NT2/D1 (cell line): ENCODE data around the gene TLN1.

Source experiments
- DNase-seq: peaks from one replicate; pipeline ENCODE4 v3.0.0-alpha.2; 2011; ENCODE audit warnings: low read depth, low spot score
- H3K27me3 ChIP-seq: 2 replicates; pipeline ENCODE4 v1.6.0; 2011; ENCODE audit warnings: mild to moderate bottlenecking; ENCODE audit not compliant: insufficient read length, insufficient read depth
- H3K36me3 ChIP-seq: 2 replicates; pipeline ENCODE4 v1.6.1; 2011; ENCODE audit warnings: mild to moderate bottlenecking, low read length, mixed read lengths; ENCODE audit not compliant: insufficient read depth, insufficient read length
- H3K4me1 ChIP-seq: 2 replicates; pipeline ENCODE4 v1.5.1; 2011; ENCODE audit not compliant: insufficient read depth, insufficient read length
- H3K4me3 ChIP-seq: 2 replicates; pipeline ENCODE4 v1.5.1; 2011; ENCODE audit warnings: low read depth; ENCODE audit not compliant: insufficient read length
- H3K9ac ChIP-seq: 2 replicates; pipeline ENCODE4 v1.6.0; 2011; ENCODE audit warnings: low read depth; ENCODE audit not compliant: insufficient read length
- H3K9me3 ChIP-seq: 2 replicates; pipeline ENCODE4 v1.5.1; 2011; ENCODE audit warnings: mild to moderate bottlenecking, low read length; ENCODE audit not compliant: insufficient read depth
- SUZ12 ChIP-seq: IDR thresholded peaks from 2 replicates; pipeline ENCODE4 v1.6.1; 2011; ENCODE audit not compliant: insufficient read length, insufficient read depth; ENCODE audit errors: extremely low read depth
- YY1 ChIP-seq: IDR thresholded peaks from 2 replicates; pipeline ENCODE4 v1.6.1; 2011; ENCODE audit not compliant: insufficient read length, insufficient read depth
- ZNF274 ChIP-seq: IDR thresholded peaks from 2 replicates; pipeline ENCODE4 v1.6.1; 2011; ENCODE audit warnings: mild to moderate bottlenecking, low read depth, low read length

TLN1 gene

DNA sequence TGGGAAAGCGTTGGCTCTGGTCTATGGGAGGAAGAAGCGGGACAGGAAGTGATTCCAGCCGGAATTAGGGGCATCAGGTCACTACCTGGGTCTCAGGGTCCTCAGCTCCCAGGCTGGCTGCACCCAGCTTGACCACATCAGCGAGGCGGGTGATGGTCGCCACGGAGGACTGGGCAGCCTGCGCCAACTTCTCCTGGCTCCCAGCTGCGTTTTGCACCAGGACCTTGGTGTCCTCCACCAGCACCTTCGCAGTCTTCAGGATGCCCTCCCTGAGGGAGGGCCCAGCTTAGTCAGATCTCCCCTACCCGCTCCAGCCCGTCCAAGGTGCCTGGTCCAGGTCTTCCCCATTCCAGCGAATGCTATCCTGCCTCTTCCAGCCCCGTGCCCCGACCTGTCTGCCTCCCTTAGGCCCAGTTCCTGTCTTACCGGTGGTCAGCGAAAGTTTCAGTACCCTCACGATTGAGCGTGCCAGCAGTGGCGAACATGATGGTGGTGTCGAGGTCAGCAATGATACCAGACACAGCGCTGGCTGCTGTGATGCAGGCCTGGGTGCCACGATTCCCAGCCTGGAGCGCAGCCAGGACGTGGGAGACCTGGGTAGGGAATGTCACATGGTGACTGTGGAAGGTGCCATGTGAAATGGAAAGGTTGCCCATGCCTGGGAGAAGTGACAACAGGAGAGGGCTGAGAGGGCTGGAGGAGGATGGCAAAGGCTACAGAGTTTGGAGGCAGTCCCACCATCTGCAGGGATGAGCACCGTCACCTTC is 27.9 kb downstream of the TLN1 start:
- Histone ChIP-seq H3K9me3 (no peaks in the 10 kb centered on the region), H3K9ac (no peak overlapping the region), H3K27me3 (no peaks in the 10 kb centered on the region), H3K36me3 (peaks cover 97% of the 10 kb centered on the region), H3K4me3 (no peak overlapping the region), H3K4me1 (peaks cover 5% of the 10 kb centered on the region)
- TF ChIP-seq SUZ12 (no peak), ZNF274 (no peak), YY1 (no peak)
- DNase-seq = no peak

DNA sequence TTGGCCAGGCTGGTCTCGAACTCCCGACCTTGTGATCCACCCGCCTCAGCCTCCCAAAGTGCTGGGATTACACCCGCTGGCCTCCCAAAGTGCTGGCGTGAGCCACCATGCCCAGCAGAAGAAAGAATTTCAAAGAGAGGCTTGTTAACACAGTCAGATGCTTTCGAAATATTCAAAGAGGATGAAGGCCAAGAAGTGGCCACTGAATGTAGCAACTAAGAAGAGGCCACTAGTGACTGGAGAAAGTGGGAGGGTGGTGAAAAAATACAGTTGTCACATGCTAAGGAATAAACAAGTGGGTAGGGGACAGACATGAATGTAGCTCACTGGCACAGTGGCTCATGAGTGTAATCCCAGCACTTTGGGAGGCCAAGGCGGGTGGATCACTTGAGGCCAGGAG is 29.3 kb downstream of the TLN1 start:
- Histone ChIP-seq H3K36me3 (peaks cover 97% of the 10 kb centered on the region), H3K27me3 (no peaks in the 10 kb centered on the region), H3K4me1 (peaks cover 5% of the 10 kb centered on the region), H3K4me3 (no peak overlapping the region), H3K9me3 (no peaks in the 10 kb centered on the region), H3K9ac (no peak overlapping the region)
- no peak for DNase-seq
- TF ChIP-seq ZNF274 (no peak), YY1 (no peak), SUZ12 (no peak)

GRCh38 chr9:35700942-35701341 is 31.1 kb downstream of the TLN1 start:
- Histone ChIP-seq H3K4me1 (peaks cover 2% of the 10 kb centered on the region), H3K9ac (no peak overlapping the region), H3K4me3 (no peak overlapping the region), H3K27me3 (no peaks in the 10 kb centered on the region), H3K36me3 (peaks cover 97% of the 10 kb centered on the region), H3K9me3 (no peaks in the 10 kb centered on the region)
- TF ChIP-seq ZNF274 = no peak
- TF ChIP-seq SUZ12 = no peak
- TF ChIP-seq YY1 = no peak
- no peak for DNase-seq

- H3K4me1 ChIP-seq = no peaks in the 10 kb centered on the region
- no peak overlapping the region for H3K4me3 ChIP-seq
- H3K9ac ChIP-seq = no peak overlapping the region
- H3K27me3 ChIP-seq = no peaks in the 10 kb centered on the region
- no peaks in the 10 kb centered on the region for H3K9me3 ChIP-seq
- H3K36me3 ChIP-seq = peaks cover 94% of the 10 kb centered on the region
- TF ChIP-seq YY1 = no peak
- no peak for TF ChIP-seq SUZ12
- no peak for TF ChIP-seq ZNF274
- DNase-seq = no peak
These were observed 32.0 kb downstream of the TLN1 start for GRCh38 chr9:35700031-35700430.

DNA sequence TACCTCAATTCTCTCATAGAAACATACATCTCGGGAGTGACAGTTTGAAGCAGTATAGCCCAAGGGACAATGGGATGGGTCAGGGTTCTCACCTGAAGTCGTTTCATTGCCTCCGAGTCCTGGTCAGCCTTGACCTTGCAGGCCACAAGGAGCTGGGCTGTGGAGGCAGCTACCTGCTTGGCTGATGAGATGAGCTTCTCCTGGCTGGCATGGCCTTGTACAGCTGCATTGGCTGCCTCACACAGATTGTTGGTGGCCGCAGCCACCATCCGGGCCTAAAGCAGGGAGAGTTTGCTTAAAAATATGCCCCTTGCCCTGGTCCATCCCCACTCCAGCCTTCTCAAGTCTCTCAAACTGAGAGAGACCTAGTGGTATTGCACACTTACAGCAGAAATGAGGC is 33.8 kb downstream of the TLN1 start:
- TF ChIP-seq YY1 (no peak), SUZ12 (no peak), ZNF274 (no peak)
- no peak for DNase-seq
- peaks cover 81% of the 10 kb centered on the region for H3K36me3 ChIP-seq

DNA sequence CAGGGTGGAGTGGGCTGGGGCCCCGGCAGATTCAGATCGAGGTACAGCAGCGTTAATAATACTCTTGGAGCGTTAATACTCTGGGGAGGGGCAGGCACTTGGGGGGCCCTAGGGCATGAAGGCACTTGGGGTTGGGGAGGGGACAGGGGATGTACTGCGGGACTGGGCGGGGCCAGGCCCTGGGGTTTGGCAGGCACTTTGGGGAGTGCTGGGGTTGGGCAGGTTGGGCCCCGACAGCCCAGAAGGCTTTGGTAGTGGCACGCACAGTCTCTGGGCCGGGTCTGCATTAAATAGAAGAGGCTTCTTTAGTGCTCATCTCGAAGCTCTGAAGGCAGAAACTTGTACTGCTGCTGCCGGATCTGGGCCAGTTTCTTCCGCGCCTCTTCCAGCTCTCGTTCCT is 34.5 kb downstream of the TLN1 start:
- no peak overlapping the region for H3K4me3 ChIP-seq
- no peaks in the 10 kb centered on the region for H3K9me3 ChIP-seq
- H3K9ac ChIP-seq = no peak overlapping the region
- no peak for DNase-seq
- TF ChIP-seq SUZ12 (no peak), YY1 (no peak), ZNF274 (no peak)
- peaks cover 73% of the 10 kb centered on the region for H3K36me3 ChIP-seq
- no peaks in the 10 kb centered on the region for H3K27me3 ChIP-seq
- no peaks in the 10 kb centered on the region for H3K4me1 ChIP-seq

More for the DNA sequence above, 33.8 kb downstream of the TLN1 start:
- H3K4me3 ChIP-seq = no peak overlapping the region
- H3K27me3 ChIP-seq = no peaks in the 10 kb centered on the region
- H3K9ac ChIP-seq = no peak overlapping the region
- no peaks in the 10 kb centered on the region for H3K9me3 ChIP-seq
- H3K4me1 ChIP-seq = no peaks in the 10 kb centered on the region

DNA sequence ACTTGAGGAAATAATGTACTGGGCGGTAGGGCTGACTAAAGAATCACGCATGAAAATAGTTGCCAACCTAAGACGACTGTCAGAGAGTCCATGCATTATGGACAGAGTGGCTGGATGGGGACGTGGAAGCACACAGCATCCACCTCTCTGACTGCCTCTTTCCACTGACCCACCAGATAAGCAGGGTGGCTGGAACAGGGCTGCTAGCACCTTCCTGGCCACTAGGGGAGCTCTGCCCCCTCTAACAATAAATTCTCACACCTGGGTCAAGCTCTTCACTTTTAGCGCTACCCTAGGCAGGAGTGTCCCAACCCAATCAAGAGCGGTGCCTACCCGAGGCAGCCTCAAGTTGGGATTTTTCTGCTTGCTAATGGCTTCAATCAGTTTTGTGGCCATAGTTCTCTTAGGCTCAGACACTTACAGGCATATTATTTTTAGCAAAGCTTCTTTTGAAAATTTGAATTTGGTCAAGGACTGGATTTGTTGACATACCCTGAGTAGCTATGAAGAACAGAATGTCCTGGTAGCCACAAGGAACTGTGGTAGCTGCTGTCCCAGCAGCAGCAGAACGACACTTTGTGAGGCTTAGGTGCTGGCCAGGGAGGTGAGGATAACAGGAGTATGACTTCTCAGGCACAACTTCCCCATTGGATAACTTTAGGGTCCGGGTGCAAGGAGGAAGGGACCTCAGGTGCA is 35.3 kb downstream of the TLN1 start:
- peak; percentile 42 for DNase-seq
- no peak overlapping the region for H3K9ac ChIP-seq
- H3K36me3 ChIP-seq = peaks cover 68% of the 10 kb centered on the region
- no peaks in the 10 kb centered on the region for H3K9me3 ChIP-seq
- H3K27me3 ChIP-seq = no peaks in the 10 kb centered on the region
- TF ChIP-seq SUZ12 (no peak), ZNF274 (no peak), YY1 (no peak)
- no peak overlapping the region for H3K4me3 ChIP-seq
- H3K4me1 ChIP-seq = no peaks in the 10 kb centered on the region
